GM21825 (cell line): ENCODE measurements around the gene CIDEB.

Source experiments
- ATAC-seq: cut with Tn5 transposase; IDR thresholded peaks from one replicate; pipeline ENCODE4 v1.9.1; 2021; ENCODE audit warnings: mild to moderate bottlenecking, moderate library complexity; ENCODE audit not compliant: unreplicated experiment

CIDEB gene

GRCh38 chr14:24291446-24292117 lies 16.2 kb downstream of the CIDEB start:
- ATAC-seq = no peak

GRCh38 chr14:24290746-24291145 lies 17.0 kb downstream of the CIDEB start:
- ATAC-seq = no peak

GRCh38 chr14:24289649-24290280 lies 18.0 kb downstream of the CIDEB start:
- peak; percentile 83 for ATAC-seq

- ATAC-seq = no peak
Observed at GRCh38 chr14:24286996-24287395, 20.8 kb downstream of the CIDEB start.

GRCh38 chr14:24285351-24285750 lies 22.4 kb downstream of the CIDEB start:
- ATAC-seq = no peak

- no peak for ATAC-seq
Observed at GRCh38 chr14:24284501-24285035, 23.2 kb downstream of the CIDEB start.

GRCh38 chr14:24283796-24284460 lies 23.8 kb downstream of the CIDEB start:
- no peak for ATAC-seq

GRCh38 chr14:24282736-24283135 lies 25.0 kb downstream of the CIDEB start:
- no peak for ATAC-seq

GRCh38 chr14:24281636-24282035 lies 26.1 kb downstream of the CIDEB start:
- ATAC-seq = no peak

- ATAC-seq = no peak
Observed at GRCh38 chr14:24280797-24281460, 26.8 kb downstream of the CIDEB start.

- ATAC-seq = peak; percentile 66
Observed at GRCh38 chr14:24279301-24280186, 28.2 kb downstream of the CIDEB start.

GRCh38 chr14:24278424-24278823 lies 29.4 kb downstream of the CIDEB start:
- no peak for ATAC-seq

GRCh38 chr14:24277606-24278321 lies 30.0 kb downstream of the CIDEB start:
- no peak for ATAC-seq

GRCh38 chr14:24277071-24277470 lies 30.7 kb downstream of the CIDEB start:
- ATAC-seq = no peak

GRCh38 chr14:24274101-24274543 lies 33.7 kb downstream of the CIDEB start:
- peak; percentile 40 for ATAC-seq

- no peak for ATAC-seq
Observed at GRCh38 chr14:24273422-24273998, 34.3 kb downstream of the CIDEB start.

- no peak for ATAC-seq
Observed at GRCh38 chr14:24272467-24272866, 35.3 kb downstream of the CIDEB start.

GRCh38 chr14:24271834-24272263 lies 35.9 kb downstream of the CIDEB start:
- no peak for ATAC-seq

- peak; percentile 81 for ATAC-seq
Observed at GRCh38 chr14:24271134-24271833, 36.5 kb downstream of the CIDEB start, which contains the start of gene RABGGTA. Gene RABGGTA, minus strand, starts transcription at chr14:24271597. Its CDS starts 482 bp downstream, at chr14:24271115.
